ENCODE data around the gene AGTPBP1.

- TF ChIP-seq, protein P1, sequence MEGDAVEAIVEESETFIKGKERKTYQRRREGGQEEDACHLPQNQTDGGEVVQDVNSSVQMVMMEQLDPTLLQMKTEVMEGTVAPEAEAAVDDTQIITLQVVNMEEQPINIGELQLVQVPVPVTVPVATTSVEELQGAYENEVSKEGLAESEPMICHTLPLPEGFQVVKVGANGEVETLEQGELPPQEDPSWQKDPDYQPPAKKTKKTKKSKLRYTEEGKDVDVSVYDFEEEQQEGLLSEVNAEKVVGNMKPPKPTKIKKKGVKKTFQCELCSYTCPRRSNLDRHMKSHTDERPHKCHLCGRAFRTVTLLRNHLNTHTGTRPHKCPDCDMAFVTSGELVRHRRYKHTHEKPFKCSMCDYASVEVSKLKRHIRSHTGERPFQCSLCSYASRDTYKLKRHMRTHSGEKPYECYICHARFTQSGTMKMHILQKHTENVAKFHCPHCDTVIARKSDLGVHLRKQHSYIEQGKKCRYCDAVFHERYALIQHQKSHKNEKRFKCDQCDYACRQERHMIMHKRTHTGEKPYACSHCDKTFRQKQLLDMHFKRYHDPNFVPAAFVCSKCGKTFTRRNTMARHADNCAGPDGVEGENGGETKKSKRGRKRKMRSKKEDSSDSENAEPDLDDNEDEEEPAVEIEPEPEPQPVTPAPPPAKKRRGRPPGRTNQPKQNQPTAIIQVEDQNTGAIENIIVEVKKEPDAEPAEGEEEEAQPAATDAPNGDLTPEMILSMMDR (IDR thresholded peaks at IDR 0.05): no peak
- TF ChIP-seq POLR2A (IDR thresholded peaks at IDR 0.05): no peak
Measured at GRCh38 chr9:85600675-85601263, 141.0 kb downstream of the AGTPBP1 start.
